GM12878 (cell line): ENCODE results near the gene LTA. TPM values are rescaled to one million over a fixed set of nuclear protein-coding genes. Genes with fewer than 3 reads are reported as not detected.

Source experiments
- CTCF ChIP-seq, 3 experiments: IDR thresholded peaks in 2 of 3; conservative IDR thresholded peaks in 1 of 3; 2 replicates each; pipeline ENCODE4 v1.5.1; 2011; ENCODE audit warnings: low read depth in 3 of 3, low read length in 3 of 3, mild to moderate bottlenecking in 3 of 3, control low read depth in 2 of 3, moderate library complexity in 2 of 3, inconsistent platforms in 1 of 3, mixed read lengths in 1 of 3; ENCODE audit not compliant: control insufficient read depth in 2 of 3, insufficient read depth in 1 of 3; ENCODE audit errors: extremely low read depth in 1 of 3
- CUX1 ChIP-seq: IDR thresholded peaks from 2 replicates; pipeline ENCODE4 v1.6.1; 2012; ENCODE audit warnings: improper control_type of control experiment, low read depth, low read length; ENCODE audit not compliant: insufficient replicate concordance
- MXI1 ChIP-seq: fragments of 150-350 bp; IDR thresholded peaks from 2 replicates; pipeline ENCODE4 v1.6.1; 2011; ENCODE audit warnings: low read depth, mild to moderate bottlenecking, inconsistent platforms, low read length, improper control_type of control experiment
- polyA plus RNA-seq, 11 experiments: library from polyadenylated mRNA; depleted of rRNA in 4 of 11; unstranded in 6 of 11; stranded (reverse) in 5 of 11; fragments of >200 nt; fragmentation: Nextera tagmentation in 4 of 11; fragmentation: Illumina TruSeq in 1 of 11; extraction: Ambion mirVana in 4 of 11; extraction: Trizol in 1 of 11; gene quantifications; 1 replicate in 1 of 11; 2 replicates in 10 of 11; pipeline versions ENCODE4 v1.2.1 to v1.2.3, GENCODE V29; 2011 to 2016; ENCODE audit warnings: inconsistent platforms in 2 of 11, missing spikeins in 2 of 11, low read depth in 1 of 11
- total RNA-seq, 4 experiments: library from RNA; depleted of rRNA in 3 of 4; stranded (reverse); fragments of >200 nt in 3 of 4; fragmentation: Illumina TruSeq in 1 of 4; extraction: Trizol in 1 of 4; gene quantifications; 2 replicates each; pipeline versions ENCODE4 v1.2.1 to v1.2.3, GENCODE V29; 2013 to 2021

LTA gene
- total and polyA plus RNA-seq, 10 of the 15 experiments (the other 5 are each of a cell fraction or from before 2014, with no cell fraction given) = 27.5 to 100 (median 75.1) TPM

- TF ChIP-seq CUX1 = no peak
- TF ChIP-seq CTCF (IDR thresholded peaks at IDR 0.05 in 2 of 3, conservative IDR thresholded peaks at IDR 0.05 in 1 of 3; ENCODE audit: control insufficient read depth in 2 of 3, extremely low read depth in 1 of 3, insufficient read depth in 1 of 3, low read depth in 3 of 3, low read length in 3 of 3) = no peak
- TF ChIP-seq MXI1 = no peak
Measured at GRCh38 chr6:31586008-31586407, 13.9 kb downstream of the LTA start, which contains the start of gene LST1 (continued).
